ENCODE data around the gene SLC35A5. TPM values are rescaled to one million over a fixed set of nuclear protein-coding genes. Genes with fewer than 3 reads are reported as not detected.

The SLC35A5 gene
- total and polyA plus RNA-seq, 2 donors (not counting 1 experiment from before 2014, with no cell fraction given) = 35.3 to 70.4 TPM

DNA sequence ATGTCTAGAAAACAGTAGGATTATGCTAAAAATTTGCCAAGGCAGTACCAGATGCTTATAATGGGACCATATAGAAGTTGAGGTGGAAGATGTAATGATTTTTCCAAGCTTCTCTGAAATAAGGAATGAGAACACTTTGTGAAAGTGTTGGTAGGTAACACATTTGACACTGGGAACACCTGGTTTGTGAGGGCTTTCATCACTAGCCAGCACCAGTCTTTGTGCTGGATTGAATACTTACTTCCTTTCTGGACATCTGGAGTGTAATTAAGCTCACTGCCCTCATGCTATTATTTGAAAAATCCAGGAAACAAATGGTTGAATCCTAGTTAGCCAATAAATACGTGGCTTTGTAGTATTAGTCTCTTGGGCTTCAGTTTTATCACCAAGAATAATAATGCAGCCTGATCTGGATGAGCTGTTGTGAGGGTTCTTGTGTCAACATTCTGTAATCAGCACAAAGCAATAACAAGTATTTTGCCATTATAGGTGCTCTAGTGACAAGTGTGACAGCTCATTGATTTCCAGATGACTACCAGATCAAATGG, 66.1 kb downstream of the SLC35A5 start:
- Histone ChIP-seq H3K4me1 (ENCODE audit: control insufficient read depth, extremely low read depth, insufficient read depth, low read length) (peaks cover 7% of the 10 kb centered on the region), H2AFZ (ENCODE audit: low read length) (no peak overlapping the region), H3K36me3 (ENCODE audit: control insufficient read depth, insufficient read depth, low read length) (peaks cover 6% of the 10 kb centered on the region), H3K4me3 (replicated peaks in 1 of 4; ENCODE audit: control extremely low read depth in 1 of 4, insufficient read depth in 1 of 4, low read depth in 3 of 4, low read length in 4 of 4) (no peak overlapping the region), H4K20me1 (ENCODE audit: control insufficient read depth, extremely low read depth, insufficient read depth, low read length) (no peaks in the 10 kb centered on the region), H3K27me3 (ENCODE audit: control insufficient read depth, insufficient read depth, low read length) (no peaks in the 10 kb centered on the region), H3K79me2 (ENCODE audit: control insufficient read depth, insufficient read depth, low read length) (peaks cover 32% of the 10 kb centered on the region), H3K9me3 (ENCODE audit: control insufficient read depth, insufficient read depth, low read depth, low read length) (no peaks in the 10 kb centered on the region), H3K4me2 (ENCODE audit: extremely low read depth, insufficient read depth, low read length) (no peak overlapping the region), H3K9ac (ENCODE audit: insufficient read depth, low read length) (no peak overlapping the region), H3K27ac (ENCODE audit: insufficient read depth, low read length) (no peak overlapping the region)
- TF ChIP-seq CTCF (conservative IDR thresholded peaks at IDR 0.05 in 1 of 2, IDR thresholded peaks at IDR 0.05 in 1 of 2; ENCODE audit: low read depth in 1 of 2, low read length in 2 of 2) (no peak), EZH2 (IDR thresholded peaks at IDR 0.05; ENCODE audit: low read length, missing control alignments) (no peak)
- DNase-seq (ENCODE audit: low read depth in 2 of 2) = no peak

DNA sequence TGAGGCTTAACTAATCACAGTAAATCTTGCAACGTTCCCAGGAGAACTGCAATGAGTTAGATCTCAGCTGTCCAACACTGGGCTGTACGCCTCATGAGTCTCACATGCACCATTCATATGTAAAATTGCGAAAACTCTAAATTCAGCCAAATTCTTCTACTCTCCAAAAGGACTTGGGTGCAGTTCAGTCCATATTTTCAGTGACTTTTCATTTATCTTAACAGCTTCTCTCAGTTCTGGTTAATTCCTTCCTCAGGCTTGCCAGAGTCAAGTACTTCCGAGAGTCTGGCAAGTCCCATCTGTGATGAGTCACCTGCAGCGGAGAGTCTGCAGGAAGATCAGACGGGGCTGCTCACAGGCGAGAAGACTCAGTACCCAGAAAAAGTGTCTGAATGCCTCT, 67.6 kb downstream of the SLC35A5 start:
- Histone ChIP-seq H3K9me3 (ENCODE audit: control insufficient read depth, insufficient read depth, low read depth, low read length) (no peaks in the 10 kb centered on the region), H3K36me3 (ENCODE audit: control insufficient read depth, insufficient read depth, low read length) (peaks cover 6% of the 10 kb centered on the region), H3K9ac (ENCODE audit: insufficient read depth, low read length) (no peak overlapping the region), H3K4me2 (ENCODE audit: extremely low read depth, insufficient read depth, low read length) (peak overlapping the region; percentile 66), H3K4me3 (replicated peaks in 1 of 4; ENCODE audit: control extremely low read depth in 1 of 4, insufficient read depth in 1 of 4, low read depth in 3 of 4, low read length in 4 of 4) (no peak overlapping the region), H3K27me3 (ENCODE audit: control insufficient read depth, insufficient read depth, low read length) (no peaks in the 10 kb centered on the region), H3K27ac (ENCODE audit: insufficient read depth, low read length) (no peak overlapping the region), H3K79me2 (ENCODE audit: control insufficient read depth, insufficient read depth, low read length) (peaks cover 46% of the 10 kb centered on the region), H3K4me1 (ENCODE audit: control insufficient read depth, extremely low read depth, insufficient read depth, low read length) (peaks cover 16% of the 10 kb centered on the region), H4K20me1 (ENCODE audit: control insufficient read depth, extremely low read depth, insufficient read depth, low read length) (no peaks in the 10 kb centered on the region), H2AFZ (ENCODE audit: low read length) (no peak overlapping the region)
- DNase-seq (ENCODE audit: low read depth in 2 of 2) = peak; percentile 98 to 99
- TF ChIP-seq EZH2 (IDR thresholded peaks at IDR 0.05; ENCODE audit: low read length, missing control alignments) (no peak), CTCF (conservative IDR thresholded peaks at IDR 0.05 in 1 of 2, IDR thresholded peaks at IDR 0.05 in 1 of 2; ENCODE audit: low read depth in 1 of 2, low read length in 2 of 2) (no peak)

GRCh38 chr3:112631257-112631656, 69.4 kb downstream of the SLC35A5 start:
- Histone ChIP-seq H3K4me1 (ENCODE audit: control insufficient read depth, extremely low read depth, insufficient read depth, low read length) (peaks cover 22% of the 10 kb centered on the region), H3K9ac (ENCODE audit: insufficient read depth, low read length) (no peak overlapping the region), H3K9me3 (ENCODE audit: control insufficient read depth, insufficient read depth, low read depth, low read length) (no peaks in the 10 kb centered on the region), H3K4me3 (replicated peaks in 1 of 4; ENCODE audit: control extremely low read depth in 1 of 4, insufficient read depth in 1 of 4, low read depth in 3 of 4, low read length in 4 of 4) (peak overlapping the region in 1 of 4 experiments; percentile 3), H2AFZ (ENCODE audit: low read length) (no peak overlapping the region), H3K27me3 (ENCODE audit: control insufficient read depth, insufficient read depth, low read length) (no peaks in the 10 kb centered on the region), H3K36me3 (ENCODE audit: control insufficient read depth, insufficient read depth, low read length) (peaks cover 4% of the 10 kb centered on the region), H3K79me2 (ENCODE audit: control insufficient read depth, insufficient read depth, low read length) (peaks cover 60% of the 10 kb centered on the region), H3K4me2 (ENCODE audit: extremely low read depth, insufficient read depth, low read length) (peak overlapping the region; percentile 40), H4K20me1 (ENCODE audit: control insufficient read depth, extremely low read depth, insufficient read depth, low read length) (no peaks in the 10 kb centered on the region), H3K27ac (ENCODE audit: insufficient read depth, low read length) (no peak overlapping the region)
- no peak for DNase-seq (ENCODE audit: low read depth in 2 of 2)
- TF ChIP-seq CTCF (conservative IDR thresholded peaks at IDR 0.05 in 1 of 2, IDR thresholded peaks at IDR 0.05 in 1 of 2; ENCODE audit: low read depth in 1 of 2, low read length in 2 of 2) (no peak), EZH2 (IDR thresholded peaks at IDR 0.05; ENCODE audit: low read length, missing control alignments) (no peak)

Measured in fibroblast of lung (primary cell).